Endothelial cell of umbilical vein (primary cell): Measurements from ENCODE around the gene GNB1.

ENCODE experiments used
- CTCF ChIP-seq, 2 donors: IDR thresholded peaks; 1 replicate in 1 of 2; 2 replicates in 1 of 2; pipeline ENCODE4 v1.5.1; 2011; ENCODE audit warnings: low read length in 2 of 2, mild to moderate bottlenecking in 2 of 2, moderate library complexity in 2 of 2, control low read depth in 1 of 2, inconsistent platforms in 1 of 2, low read depth in 1 of 2; ENCODE audit not compliant: insufficient read depth in 1 of 2; ENCODE audit errors: extremely low read depth in 1 of 2
- EZH2 ChIP-seq: IDR thresholded peaks from 2 replicates; pipeline ENCODE4 v1.6.1; 2012; ENCODE audit warnings: borderline replicate concordance, low read depth, mild to moderate bottlenecking, moderate library complexity, low read length, inconsistent platforms; ENCODE audit not compliant: severe bottlenecking
- POLR2AphosphoS5 ChIP-seq: IDR thresholded peaks from 2 replicates; pipeline ENCODE4 v1.6.1; 2012; ENCODE audit warnings: low read depth, mild to moderate bottlenecking, control low read depth, low read length, moderate library complexity; ENCODE audit not compliant: insufficient read depth

- TF ChIP-seq CTCF (IDR thresholded peaks at IDR 0.05; ENCODE audit: extremely low read depth in 1 of 2, insufficient read depth in 1 of 2, low read depth in 1 of 2, low read length in 2 of 2) (no peak), POLR2AphosphoS5 (no peak), EZH2 (no peak)
These were observed 7.5 kb upstream of the GNB1 start for GRCh38 chr1:1898246-1898933.
